Activated CD8-positive, alpha-beta memory T cell treated with anti-CD3 and anti-CD28 coated beads for 4 hours (primary cell): ENCODE data around the gene P3H4.
"Not testable (repeated sequence)": the region's sequence is repeated elsewhere in the genome, so short reads cannot be mapped to it uniquely, and the experiment has no call there.

ENCODE experiments used
- DNase-seq, 2 donors: peaks; one replicate each; pipeline ENCODE4 v3.0.0-alpha.2; 2020; ENCODE audit warnings: low read depth in 2 of 2

Gene P3H4

DNA sequence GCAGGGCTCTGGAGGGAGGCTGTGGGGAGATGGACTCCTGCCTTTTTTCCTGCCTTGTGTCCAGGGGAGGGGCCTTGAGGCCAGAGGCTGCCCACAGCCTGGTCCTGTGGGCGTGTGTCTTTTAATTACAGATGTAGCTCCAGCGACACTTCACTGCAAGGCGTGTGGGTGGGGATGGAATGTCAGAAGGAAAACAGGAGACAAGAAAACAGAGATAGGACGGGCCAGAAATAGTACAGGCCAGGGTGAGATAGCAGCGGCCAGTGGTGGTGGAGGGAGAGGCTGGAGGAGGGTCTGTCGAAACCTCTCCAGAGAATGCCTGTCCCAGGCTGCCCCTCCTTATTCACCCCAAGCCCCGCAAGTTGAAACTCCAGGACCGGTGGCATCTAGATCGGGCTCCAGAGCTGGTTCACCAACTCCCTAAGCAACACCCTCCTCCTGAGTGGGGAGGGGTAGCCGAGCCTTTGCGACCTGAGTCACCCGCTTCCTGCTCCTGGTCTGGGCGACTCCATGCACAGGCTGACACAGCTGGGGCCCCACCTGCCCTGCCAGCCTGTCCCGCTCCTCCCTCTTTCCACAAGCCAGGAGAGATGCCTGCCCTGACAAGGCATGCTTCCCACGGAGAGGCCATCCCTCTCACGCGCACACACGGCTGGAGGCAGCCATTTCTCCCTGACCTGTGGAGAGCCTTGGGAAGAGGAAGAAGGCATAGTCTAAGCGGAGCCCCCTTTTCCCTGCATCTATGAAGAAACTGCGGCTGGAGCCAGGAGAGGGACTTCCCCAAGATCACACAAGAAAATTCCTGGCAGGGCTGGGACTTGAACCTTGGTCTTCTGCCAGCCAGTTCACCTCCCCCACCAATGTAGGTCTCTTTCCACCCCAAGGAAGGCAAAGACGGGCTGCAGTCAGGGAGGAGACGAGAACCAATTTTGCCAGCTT, 18.6 kb downstream of the P3H4 start:
- no peak for DNase-seq

DNA sequence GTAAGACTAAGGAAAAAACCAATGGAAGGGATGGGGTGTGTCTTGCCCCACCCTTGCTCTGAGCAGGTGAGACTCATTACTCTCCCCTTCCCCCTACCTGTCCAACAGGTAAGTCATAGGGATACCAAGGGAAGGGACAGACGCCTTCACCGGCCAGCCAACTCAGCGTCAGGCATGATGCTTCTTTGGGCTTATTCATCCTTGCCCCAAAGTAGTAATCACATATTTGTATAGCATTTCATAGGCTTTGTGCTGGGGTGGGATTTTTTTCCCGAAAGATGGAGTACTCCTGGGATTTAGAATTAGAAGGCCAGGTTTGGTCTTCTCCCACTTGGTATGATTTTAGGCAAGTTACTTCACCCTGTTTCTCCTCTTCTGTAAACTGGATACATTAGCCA, 24.7 kb downstream of the P3H4 start:
- DNase-seq = no peak

DNA sequence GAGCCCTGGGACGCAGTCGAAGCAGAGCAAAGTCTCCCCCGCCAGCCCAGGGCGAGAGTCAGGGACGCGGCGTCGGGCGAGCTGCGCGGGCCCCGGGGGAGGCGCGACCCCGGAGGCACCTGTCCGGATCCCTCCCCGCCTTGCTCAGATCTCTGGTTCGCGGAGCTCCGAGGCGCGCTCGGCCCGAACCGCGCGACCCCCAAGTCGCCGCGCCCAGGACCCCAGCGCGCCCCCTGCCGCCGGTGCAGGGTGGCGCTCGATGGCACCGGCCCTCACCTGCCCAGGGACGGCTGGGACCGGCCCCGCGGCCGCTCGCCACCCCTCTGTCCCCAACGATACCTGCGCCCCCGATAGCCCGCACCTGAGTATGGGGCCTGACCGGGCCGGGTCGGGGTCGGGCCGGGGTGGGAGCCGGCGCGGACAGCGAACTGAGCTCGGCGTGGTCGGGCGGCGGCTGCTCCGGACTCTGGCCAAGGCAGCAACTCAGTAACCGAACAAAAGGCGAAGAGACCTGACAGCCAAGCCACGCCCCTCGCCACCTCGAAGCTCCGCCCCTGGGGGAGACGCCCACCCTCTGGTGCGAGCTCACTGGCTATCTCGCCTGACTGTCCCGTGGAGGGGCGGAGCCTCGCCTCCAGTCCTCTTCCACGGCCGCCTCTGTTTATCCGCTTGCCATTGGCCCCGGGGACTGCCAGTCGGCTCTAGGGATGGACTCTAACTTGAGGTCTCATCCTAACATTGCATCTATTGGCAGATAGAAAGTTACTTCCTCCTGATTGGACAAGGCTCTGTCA, 25.3 kb downstream of the P3H4 start, which contains the start of gene JUP:
Gene JUP, minus strand, starts transcription at position 485 of the 794 bp plus-strand sequence. CDS start 14,857 bp downstream, outside the sequence.
- peak; percentile 69 to 72 for DNase-seq

DNA sequence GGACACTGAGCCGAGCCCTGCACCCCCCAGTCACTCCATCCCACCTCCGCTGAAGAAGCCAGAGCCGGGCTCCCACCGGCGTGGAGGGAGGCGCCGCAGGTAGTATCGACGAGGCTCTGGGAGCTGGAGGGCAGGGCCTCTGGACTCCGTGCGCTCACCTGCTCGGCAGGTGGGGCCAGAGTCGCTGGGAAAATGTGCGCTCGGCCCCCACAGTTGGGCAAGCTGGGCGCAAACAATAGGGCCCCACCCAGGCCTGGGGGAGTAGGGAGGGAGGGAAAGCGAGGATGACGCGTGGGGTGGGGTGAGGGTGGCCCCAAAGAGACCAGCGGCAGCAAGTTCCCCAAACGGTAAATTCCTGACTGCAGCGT, 25.9 kb downstream of the P3H4 start:
- DNase-seq = no peak

DNA sequence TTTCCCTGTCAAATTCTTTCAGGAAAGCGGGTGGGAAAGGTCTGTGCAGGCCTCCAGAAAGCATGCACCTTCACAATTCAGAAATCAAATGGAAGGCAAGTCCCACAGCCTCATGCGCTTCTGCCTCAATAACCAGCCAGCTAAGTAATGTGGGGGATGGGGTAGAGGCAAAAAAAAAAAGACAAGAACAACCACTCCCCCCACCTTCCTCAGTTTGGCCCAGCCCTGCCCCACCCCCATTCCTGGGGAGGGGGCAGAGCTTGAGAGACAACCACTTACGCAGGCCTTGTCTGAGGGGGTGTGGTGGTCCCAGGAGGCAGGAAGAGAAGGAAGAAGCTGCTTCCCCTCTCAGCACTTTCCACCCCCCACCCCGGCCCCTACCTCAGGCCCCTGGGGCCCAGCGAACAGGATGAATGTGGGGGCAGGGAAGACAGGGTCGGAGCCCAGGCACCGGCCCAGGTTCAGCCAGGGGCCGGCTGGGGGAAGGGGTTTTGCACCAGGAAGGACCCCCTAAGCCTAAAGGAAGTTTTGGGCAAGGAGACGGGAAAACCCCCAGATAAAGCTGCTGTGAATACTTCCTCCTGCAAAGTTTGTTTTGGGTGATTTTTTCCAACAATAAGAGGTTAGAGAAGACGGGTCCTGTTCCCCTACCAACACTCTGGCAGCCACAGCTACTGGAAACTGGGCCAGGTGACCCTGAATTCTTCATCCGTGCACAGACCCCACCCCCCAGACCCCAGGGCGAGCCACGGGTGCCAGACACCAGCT, 26.5 kb downstream of the P3H4 start:
- no peak for DNase-seq

DNA sequence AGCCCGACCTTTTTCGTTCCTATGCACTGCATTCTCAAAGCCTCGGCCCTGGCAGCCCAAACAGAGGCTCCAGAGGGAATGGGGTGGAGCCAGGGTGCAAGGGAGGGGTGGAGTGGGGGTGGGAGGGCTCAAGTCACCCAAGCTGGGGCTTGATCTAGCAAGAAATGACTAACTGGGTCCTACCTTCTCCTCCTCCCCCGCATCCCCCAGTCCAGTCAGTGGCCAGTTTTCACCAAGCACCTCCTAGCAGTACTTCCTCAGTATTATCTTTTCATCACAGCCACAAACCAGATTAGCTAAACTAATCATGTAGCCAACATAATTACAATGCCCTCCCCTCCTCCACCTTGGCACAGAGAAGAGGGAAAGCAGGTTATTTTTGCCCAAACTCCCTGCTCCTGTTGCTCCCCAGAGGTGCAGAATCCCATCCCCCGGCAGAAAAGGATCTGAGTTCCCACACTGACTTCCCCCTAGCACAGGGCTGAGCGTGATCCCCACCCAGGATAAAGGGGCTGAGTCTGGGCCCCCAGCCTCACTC, 27.5 kb downstream of the P3H4 start:
- DNase-seq = no peak

DNA sequence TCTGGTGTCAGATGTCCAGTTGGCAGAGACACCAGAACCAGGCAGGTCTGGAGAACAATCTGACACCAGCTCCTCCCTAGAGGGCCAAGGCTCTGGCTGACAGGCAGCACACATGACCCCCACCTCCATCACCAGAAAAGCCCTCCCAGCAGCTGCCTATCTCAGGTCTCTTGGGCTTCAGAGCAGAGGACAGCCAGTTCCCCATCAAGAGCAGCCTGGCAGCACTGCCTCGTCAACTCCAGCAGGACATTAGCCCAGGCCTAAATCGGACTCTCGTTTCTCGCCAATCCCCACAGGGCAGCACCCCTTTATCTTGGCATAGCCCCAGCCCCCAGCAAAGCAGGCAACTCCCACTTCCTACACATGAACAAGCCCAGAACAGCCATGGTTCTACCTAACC, 29.6 kb downstream of the P3H4 start:
- DNase-seq = no peak

DNA sequence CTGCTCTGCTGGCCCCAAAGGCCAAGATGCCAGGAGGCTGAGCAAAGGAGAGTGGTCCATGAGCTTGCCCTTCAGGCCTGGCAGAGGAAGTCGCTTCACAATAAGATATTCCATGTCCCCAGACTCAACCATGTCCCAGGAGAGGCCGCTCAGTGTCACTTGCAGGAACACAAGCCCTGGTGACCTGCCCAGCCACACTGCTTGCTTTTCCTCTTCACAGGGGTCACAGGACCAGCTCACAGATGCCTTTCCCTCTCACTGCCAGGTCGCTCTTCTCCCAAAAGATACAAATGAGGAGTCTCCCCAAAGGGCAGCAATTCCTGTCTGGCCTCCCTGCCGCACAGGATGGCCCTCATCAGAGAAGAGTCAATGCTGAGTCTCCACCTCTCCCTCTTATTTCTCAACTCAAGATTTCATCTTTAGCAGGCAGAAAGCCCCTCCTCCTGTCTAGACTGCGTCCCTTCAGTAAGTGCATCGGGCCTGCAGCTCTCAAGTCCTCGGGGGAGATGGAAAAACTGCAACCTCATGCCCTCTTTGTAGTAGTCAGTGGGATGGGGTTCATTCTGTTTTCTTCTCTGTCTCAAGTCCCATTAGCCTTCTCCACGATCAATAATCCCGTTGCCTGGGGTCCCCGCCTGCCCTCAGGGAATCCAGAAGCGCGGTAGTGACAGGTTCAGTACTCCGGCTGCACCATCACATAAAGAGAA, 30.2 kb downstream of the P3H4 start:
- no peak for DNase-seq

DNA sequence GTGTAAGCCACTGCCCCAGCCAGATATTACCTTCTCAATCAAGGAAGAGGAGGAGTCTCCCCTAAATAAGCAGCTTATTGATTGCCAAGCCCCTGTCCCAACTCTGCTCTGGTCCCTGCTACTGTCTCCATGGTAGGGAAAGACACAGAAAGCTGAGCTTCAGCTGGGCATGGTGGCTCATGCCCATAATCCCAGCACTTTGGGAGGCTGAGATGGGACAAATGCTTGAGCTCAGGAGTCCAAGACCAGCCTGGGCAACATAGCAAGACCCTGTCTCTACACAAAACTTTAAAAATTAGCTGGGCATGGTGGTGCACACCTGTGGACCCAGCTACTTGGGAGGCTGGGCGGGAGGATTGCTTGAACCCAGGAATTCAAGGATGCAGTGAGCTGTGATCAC, 31.8 kb downstream of the P3H4 start:
- no peak for DNase-seq

DNA sequence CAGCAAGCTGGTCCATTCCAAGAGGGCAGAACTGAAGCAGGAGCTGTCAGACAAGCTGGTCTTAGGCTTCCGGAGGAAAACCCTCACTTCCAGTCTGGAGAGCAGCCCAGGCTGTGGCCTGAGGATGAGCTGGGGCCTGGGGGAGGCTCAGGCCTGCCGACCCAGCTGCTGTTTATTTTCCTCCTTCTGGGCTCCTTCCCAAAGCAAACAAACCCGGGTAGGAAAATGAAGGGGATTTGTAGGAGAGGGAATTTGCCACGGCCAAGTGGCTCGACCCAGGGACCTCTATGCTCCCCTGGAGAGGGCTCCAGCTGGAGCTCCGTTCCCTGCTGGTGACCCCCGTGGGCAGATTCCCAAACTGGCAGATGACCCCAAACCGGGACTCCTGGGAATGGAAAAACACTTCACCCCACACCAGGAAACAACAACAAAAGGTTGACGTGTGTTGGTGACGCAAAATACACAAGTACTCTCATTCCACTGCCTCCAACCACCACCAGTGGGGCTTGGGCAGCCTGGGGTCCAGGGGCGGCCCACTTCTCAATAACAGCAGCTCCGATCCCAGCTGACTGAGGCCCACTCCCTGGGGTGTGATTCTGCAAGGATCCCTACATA, 34.1 kb downstream of the P3H4 start:
- no peak for DNase-seq

DNA sequence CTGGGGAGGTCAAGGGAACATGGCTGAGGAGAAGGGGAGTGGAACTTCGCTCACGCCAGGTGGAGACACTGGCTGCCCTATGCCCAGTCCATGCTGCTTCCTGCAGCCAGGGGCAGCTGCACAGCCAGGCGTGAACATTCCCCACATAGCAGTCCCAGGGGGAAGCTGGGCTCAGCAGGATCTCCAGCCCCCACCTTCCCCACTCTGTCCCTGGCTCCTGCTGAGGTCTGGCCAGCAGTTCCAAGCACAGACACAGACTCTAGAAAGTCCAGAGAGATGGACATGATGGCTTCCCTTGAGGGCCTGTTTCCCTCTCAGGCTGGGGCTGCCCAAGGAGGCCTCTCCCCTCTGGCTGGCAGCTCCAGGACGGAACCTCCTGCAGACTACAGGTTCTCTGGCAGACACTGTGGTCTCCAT, 34.6 kb downstream of the P3H4 start:
- DNase-seq = no peak

DNA sequence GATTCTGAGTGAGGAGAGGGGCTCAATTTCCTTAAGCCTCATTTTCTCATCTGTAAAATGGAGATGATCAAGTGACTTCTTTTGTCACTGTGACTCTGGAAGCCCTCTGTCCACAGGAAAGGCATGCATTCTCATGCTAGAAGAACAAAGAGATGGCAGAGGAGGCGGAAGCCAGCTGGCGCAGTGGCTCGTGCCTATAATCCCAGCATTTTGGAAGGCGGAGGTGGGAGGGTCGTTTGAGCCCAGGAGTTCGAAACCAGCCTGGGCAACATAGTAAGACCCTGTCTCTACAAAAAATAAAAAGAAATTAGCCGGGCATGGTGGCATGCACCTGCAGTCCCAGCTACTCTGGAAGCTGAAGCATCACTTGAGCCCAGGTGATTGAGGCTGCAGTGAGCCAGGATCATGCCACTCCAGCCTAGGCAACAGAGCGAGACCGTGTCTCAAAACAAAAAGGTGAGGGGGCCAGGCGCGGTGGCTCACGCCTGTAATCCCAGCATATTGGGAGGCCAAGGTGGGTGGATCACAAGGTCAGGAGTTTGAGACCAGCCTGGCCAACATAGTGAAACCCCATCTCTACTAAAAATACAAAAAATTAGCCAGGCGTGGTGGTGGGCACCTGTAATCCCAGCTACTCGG, 35.4 kb downstream of the P3H4 start:
- DNase-seq = not testable (repeated sequence)

DNA sequence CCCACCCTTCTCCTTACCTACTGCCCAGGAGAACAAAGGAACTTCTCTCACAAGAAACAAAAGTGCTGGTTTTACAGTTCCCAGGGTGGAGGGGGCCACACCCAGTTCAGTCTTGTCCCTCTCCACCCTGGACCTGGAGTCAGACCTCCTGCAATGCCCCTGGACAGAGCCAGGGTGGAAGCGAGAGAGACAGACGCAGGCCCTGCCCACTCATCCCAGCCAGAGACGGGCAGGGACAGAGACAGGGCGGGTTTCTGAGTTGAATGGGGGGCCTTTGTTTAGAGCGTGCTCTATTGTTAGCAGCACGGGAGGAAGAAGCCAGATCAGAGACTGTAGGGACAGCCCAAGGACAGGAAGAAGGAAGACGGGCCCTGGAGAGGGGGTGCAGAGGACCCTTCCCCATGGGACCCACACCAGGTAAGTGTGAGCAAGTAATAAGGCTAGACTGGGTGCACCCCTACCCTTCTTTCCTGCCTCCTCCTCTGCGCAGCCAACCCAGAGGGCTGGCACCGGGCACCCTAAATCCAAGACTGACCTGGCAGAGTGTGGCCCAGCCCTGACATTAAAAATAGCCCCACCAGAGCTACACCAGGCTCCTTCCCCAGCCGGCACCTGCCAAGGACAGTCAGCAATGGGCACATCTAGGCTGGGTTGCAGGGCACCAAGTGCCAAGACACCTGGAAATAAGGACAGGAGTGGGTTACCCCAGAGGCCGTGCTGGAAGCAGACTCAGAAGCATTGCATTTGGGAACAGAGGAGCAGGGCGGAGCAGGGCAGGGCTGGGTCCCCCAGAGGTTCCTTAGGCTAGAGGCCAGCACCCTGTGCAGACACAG, 36.1 kb downstream of the P3H4 start:
- no peak for DNase-seq

DNA sequence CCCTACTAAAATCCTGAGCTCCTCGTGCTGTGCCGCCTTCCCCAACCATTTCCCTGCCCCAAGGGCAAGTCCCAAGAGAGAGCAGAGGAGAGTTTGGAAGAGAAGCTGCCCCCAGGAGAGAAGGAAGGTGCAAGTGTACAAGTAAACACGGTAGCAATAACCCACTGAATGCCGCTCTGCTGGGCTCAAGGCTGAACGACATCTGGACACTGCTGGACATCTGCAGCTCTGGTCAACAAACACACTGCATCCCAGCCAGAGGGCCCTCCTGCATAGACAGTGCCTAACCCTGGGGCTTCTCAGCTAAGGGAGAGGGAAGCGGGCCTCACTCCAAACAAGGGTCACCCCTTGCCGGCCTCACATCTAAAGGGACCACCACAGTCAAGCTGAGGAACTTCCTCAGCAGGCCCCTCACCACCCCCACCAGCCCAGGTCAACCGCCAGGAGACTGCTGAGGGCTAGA, 38.0 kb downstream of the P3H4 start:
- DNase-seq = no peak

DNA sequence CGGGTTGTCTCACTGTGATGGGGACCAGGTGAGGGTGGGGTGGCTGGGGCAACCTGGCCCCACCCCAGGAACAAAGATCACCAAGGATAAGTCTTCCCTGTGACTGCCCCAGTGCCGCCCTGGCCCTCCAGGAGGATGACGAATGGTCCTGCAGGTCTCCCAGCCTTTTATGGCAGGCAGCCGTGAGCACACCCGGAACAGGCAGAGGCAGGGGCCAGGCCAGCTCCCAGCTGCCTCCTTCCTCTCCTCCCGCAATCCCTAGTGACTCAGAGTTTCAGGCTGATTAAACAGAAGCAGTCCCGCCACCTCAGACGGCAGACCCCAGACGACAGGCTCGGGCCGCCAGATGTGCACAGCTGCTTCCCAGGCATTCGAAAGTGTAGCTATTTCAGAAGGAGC, 38.6 kb downstream of the P3H4 start:
- DNase-seq = no peak

DNA sequence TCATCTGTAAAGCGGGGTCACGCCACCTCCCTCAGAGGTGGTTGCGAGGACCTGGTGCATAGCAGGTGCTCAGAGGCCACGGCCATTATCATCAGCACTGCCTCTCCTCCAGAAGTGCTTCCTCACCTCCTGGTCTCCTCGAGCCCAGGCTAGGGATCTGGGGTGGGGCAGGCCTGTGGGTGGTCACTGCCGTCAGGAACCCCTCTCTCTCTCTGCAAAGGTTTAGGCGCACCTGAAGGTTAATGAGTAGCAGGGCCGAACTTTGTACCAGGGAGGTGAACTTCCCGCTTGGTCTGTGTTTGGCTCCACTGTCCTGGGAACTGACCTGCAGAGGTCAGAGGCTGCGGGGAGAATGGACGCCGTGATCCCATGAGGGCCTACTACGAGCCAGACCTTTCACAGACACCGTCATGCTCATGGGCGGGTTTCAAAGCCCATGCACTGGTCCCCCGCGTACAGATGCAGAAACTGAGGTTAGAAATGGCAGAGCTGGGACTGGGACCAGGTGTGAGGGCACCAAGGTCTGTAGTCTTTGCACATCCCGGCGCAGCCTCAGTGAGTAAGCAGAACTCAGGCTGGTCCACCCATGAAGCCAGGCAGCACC, 39.1 kb downstream of the P3H4 start:
- DNase-seq = no peak

DNA sequence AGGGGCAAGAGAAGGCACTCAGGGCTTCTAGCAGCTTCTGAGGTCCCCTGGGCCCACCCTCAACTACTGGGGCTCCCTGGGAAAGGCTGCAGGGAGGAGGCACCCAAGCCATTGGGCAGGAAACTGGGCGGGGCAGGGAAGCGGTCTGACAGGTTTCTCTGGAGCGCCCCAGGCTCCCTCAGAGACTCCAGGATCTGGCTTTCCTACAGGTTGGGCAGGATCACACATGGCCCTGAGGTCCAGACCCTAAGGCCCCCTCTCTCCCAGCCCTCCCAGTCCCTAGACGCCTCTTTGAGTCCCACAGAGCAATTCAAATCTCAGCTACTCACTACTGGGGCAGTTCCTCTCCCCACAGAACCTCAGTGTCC, 39.5 kb downstream of the P3H4 start:
- no peak for DNase-seq

DNA sequence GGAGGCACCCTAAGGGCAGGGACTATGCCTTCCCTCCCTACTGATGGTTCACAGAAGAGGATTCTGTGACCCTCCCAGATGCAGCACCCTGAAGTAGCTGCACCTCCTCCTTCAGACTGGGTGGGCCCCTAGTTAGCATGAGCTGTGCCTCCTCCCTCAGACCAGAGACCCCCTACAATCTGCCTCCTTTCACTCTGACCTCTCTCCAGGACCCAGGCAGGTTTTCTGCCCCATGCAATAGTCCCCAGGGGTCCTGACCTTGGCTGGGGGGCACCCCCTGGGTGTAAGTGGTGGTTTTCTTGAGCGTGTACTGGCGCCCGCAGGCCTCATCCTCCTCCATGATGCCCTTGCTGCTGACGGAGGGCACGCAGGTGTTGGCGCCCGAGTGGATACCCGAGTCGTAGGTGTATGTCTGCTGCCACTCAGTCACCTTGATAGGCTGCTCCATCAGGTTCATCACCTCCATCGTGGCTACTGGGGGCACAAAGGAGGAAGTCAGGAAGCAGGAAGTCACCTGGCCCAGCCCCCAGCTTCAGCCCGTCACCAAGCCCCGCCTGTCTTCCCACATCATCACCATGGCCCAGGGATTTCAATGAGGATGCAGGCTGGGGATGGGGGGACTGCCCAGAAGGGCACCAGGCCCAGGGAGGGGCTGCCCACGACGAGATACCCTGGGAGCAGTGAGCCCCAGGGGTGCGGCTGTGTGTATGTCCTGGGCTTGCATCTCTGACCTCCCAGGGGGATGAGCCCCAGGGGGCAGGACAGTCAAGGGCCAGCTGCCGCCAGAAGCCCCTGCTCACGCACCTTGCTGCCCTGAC, 40.2 kb downstream of the P3H4 start:
- DNase-seq = no peak
